Smooth muscle cell (in vitro differentiated cells): ENCODE data around the gene CALHM1. TPM values are rescaled to one million over a fixed set of nuclear protein-coding genes. Genes with fewer than 3 reads are reported as not detected.

Experiments used
- DNase-seq: peaks from one replicate; lab custom pipeline; 2025; ENCODE audit not compliant: unreplicated experiment; lab: John Stamatoyannopoulos, UW
- H2AFZ ChIP-seq: fragments of 200-600 bp; sonication (generic); 2 replicates; pipeline ENCODE4 v1.6.0; 2016; ENCODE audit warnings: antibody characterized with exemption, low read depth, mild to moderate bottlenecking
- H3F3A ChIP-seq: fragments of 200-600 bp; sonication (generic); 2 replicates; pipeline ENCODE4 v1.6.0; 2017; ENCODE audit warnings: antibody characterized with exemption, low read depth
- H3K27ac ChIP-seq: fragments of 200-600 bp; sonication (generic); 2 replicates; pipeline ENCODE4 v1.5.1; 2016; ENCODE audit warnings: low read depth, mild to moderate bottlenecking
- H3K27me3 ChIP-seq: fragments of 200-600 bp; sonication (generic); 2 replicates; pipeline ENCODE4 v1.6.1; 2016; ENCODE audit warnings: low read depth, mild to moderate bottlenecking
- H3K36me3 ChIP-seq: fragments of 200-600 bp; sonication (generic); 2 replicates; pipeline ENCODE4 v1.5.1; 2016; ENCODE audit warnings: low read depth
- H3K4me1 ChIP-seq: fragments of 200-600 bp; sonication (generic); 2 replicates; pipeline ENCODE4 v1.5.1; 2016; ENCODE audit warnings: low read depth
- H3K4me2 ChIP-seq: fragments of 200-600 bp; sonication (generic); 2 replicates; pipeline ENCODE4 v1.6.0; 2016; ENCODE audit warnings: mild to moderate bottlenecking
- H3K4me3 ChIP-seq: fragments of 200-600 bp; sonication (generic); 2 replicates; pipeline ENCODE4 v1.5.1; 2016; ENCODE audit warnings: mild to moderate bottlenecking
- H3K79me2 ChIP-seq: fragments of 200-600 bp; sonication (generic); 2 replicates; pipeline ENCODE4 v1.6.0; 2016; ENCODE audit warnings: low read depth, mild to moderate bottlenecking
- H3K9ac ChIP-seq: fragments of 200-600 bp; sonication (generic); 2 replicates; pipeline ENCODE4 v1.6.0; 2016; ENCODE audit warnings: low read depth
- H3K9me3 ChIP-seq: fragments of 200-600 bp; sonication (generic); replicated peaks from 2 replicates; pipeline ENCODE4 v1.5.1; 2016; ENCODE audit warnings: low read depth
- H4K20me1 ChIP-seq: fragments of 200-600 bp; sonication (generic); 2 replicates; pipeline ENCODE4 v1.6.0; 2016; ENCODE audit warnings: low read depth
- WGBS: methylation state at CpG from one replicate; pipeline ENCODE4 v1.1.7; 2016; ENCODE audit warnings: low lambda C conversion rate; 5-methylcytosine and 5-hydroxymethylcytosine counted together
- polyA plus RNA-seq: library from polyadenylated mRNA; unstranded; fragments of >200 nt; fragmentation: Nextera tagmentation; extraction: Ambion mirVana; gene quantifications from 2 replicates; pipeline ENCODE4 v1.2.1, GENCODE V29; 2016
- total RNA-seq: library from RNA; depleted of rRNA; stranded (reverse); fragments of >200 nt; gene quantifications from 2 replicates; pipeline ENCODE4 v1.2.3, GENCODE V29; 2014
- TF ChIP-seq, protein P1 (sequence below): fragments of 200-600 bp; sonication (generic); IDR thresholded peaks from 2 replicates; pipeline ENCODE4 v1.5.1; 2017; ENCODE audit warnings: borderline replicate concordance, mild to moderate bottlenecking, antibody characterized with exemption; ENCODE audit not compliant: insufficient read depth, poor library complexity, severe bottlenecking

The CALHM1 gene
- total and polyA plus RNA-seq, 2 experiments from 2014 or later = 0.05 TPM; not detected in 1

- Histone ChIP-seq H3K36me3 (no peaks in the 10 kb centered on the region), H3K27me3 (no peaks in the 10 kb centered on the region), H3K4me3 (no peak overlapping the region), H3K27ac (no peak overlapping the region), H3K9me3 (no peaks in the 10 kb centered on the region), H2AFZ (no peak overlapping the region), H3K4me1 (peaks cover 3% of the 10 kb centered on the region), H3K9ac (no peak overlapping the region), H3F3A (no peaks in the 10 kb centered on the region), H3K79me2 (no peaks in the 10 kb centered on the region), H4K20me1 (no peaks in the 10 kb centered on the region), H3K4me2 (no peak overlapping the region)
- 94% methylated on average over 5 of the region's 5 CpGs for WGBS
- TF ChIP-seq, protein P1, sequence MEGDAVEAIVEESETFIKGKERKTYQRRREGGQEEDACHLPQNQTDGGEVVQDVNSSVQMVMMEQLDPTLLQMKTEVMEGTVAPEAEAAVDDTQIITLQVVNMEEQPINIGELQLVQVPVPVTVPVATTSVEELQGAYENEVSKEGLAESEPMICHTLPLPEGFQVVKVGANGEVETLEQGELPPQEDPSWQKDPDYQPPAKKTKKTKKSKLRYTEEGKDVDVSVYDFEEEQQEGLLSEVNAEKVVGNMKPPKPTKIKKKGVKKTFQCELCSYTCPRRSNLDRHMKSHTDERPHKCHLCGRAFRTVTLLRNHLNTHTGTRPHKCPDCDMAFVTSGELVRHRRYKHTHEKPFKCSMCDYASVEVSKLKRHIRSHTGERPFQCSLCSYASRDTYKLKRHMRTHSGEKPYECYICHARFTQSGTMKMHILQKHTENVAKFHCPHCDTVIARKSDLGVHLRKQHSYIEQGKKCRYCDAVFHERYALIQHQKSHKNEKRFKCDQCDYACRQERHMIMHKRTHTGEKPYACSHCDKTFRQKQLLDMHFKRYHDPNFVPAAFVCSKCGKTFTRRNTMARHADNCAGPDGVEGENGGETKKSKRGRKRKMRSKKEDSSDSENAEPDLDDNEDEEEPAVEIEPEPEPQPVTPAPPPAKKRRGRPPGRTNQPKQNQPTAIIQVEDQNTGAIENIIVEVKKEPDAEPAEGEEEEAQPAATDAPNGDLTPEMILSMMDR = no peak
- no peak for DNase-seq
Measured at GRCh38 chr10:103480521-103480920, 21.8 kb upstream of the CALHM1 start.

DNA sequence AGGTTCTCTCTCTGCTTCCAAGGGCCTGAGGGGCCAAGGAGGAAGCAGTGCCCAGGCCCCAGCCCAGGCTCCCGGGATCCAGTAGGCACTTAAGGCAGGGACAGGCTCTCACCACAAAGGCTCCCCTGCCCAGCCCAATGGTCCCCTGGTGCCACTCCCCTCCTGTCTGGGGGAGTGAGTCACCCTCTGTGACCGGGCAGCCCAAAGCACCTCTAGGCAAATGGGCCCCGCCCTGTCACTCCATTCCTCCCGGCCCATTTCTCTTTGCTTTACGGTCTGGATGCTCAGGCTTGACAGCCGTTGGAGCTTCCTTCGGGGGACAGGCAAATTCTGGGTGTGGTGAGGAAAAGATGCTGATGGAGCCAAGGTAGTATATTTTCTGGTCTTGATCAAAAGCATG, 20.4 kb upstream of the CALHM1 start, which contains the start of gene CALHM3:
Gene CALHM3, minus strand, starts transcription at position 106 of the 400 bp plus-strand sequence. CDS start 208 bp downstream, outside the sequence.
- 41% methylated on average over 6 of the region's 7 CpGs for WGBS
- no peak within 1 kb of the TSS for H3K27ac ChIP-seq
- no peak within 1 kb of the TSS for H3K4me3 ChIP-seq
- no peak within 1 kb of the TSS for H3K9ac ChIP-seq
- no peaks in the 10 kb centered on the region for H3K27me3 ChIP-seq
- H4K20me1 ChIP-seq = no peaks in the 10 kb centered on the region
- no peak for DNase-seq
- TF ChIP-seq, protein P1 = no peak
- H3K9me3 ChIP-seq = no peaks in the 10 kb centered on the region
- H3K36me3 ChIP-seq = no peaks in the 10 kb centered on the region
- peaks cover 3% of the 10 kb centered on the region for H3K4me1 ChIP-seq
- no peak within 1 kb of the TSS for H2AFZ ChIP-seq
- H3F3A ChIP-seq = no peaks in the 10 kb centered on the region
- H3K4me2 ChIP-seq = no peak within 1 kb of the TSS
- H3K79me2 ChIP-seq = no peaks in the 10 kb centered on the region

DNA sequence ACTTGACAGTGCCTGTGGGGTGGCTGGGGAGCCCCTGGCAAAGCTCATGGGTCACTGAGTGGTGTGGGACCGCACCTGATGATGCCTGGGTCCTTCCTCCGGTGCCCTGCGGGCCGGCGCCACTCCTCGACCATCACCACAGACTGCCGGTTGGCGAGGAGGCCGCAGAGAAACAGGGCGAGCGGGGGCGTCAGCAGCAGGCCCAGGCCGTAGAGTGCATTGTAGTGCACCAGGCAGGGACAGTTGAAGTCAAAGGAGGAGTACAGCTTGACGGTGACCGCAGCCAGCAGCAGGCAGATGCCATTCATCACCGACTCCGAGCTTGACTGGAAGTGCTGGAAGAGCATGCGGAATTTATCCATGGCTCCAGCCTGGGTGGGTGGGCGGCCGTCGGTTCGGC, 20.0 kb upstream of the CALHM1 start:
- no peaks in the 10 kb centered on the region for H3K9me3 ChIP-seq
- no peaks in the 10 kb centered on the region for H3K36me3 ChIP-seq
- no peak overlapping the region for H3K9ac ChIP-seq
- H3K27ac ChIP-seq = no peak overlapping the region
- no peaks in the 10 kb centered on the region for H3K27me3 ChIP-seq
- no peak for DNase-seq
- H2AFZ ChIP-seq = no peak overlapping the region
- WGBS = 85% methylated on average over 22 of the region's 22 CpGs
- H3K4me2 ChIP-seq = no peak overlapping the region
- H3F3A ChIP-seq = no peaks in the 10 kb centered on the region
- no peaks in the 10 kb centered on the region for H4K20me1 ChIP-seq
- no peaks in the 10 kb centered on the region for H3K79me2 ChIP-seq
- no peak overlapping the region for H3K4me3 ChIP-seq
- H3K4me1 ChIP-seq = peaks cover 3% of the 10 kb centered on the region
- TF ChIP-seq, protein P1 = no peak

DNA sequence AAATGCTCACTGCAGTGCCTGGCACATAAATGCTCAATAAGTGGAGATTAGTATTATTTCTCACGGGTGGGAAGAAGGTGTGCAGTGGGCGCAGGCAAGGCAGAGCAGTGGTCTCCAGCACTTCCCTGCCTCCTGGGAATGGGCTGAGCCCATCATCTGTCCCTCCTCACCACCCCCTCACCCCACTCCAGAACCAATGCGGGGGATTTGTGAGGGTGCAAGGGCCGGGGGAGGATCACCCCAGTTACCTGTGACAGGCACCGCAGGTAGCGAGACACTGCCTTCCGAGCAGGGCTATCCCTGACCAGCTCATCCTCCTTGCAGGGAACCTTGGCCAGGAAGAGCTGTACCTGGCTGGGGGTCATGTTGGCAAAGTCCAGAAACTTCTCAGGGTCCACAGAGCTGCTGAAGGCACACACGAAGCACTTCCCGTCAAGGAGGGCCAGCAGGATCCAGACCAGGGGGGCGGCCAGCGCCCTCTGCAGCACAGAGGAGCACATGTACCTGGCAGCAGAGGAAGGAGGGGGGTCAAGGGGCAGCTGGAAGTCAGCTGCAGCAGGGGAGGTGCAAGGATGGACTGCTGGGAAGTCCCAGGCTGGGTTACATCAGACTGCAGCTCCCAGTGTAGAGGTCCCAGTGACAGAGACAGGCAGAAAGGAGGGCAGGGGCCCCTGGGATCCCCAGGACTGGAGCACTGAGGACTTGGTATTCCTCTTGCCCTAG, 17.5 kb upstream of the CALHM1 start:
- no peaks in the 10 kb centered on the region for H4K20me1 ChIP-seq
- no peak overlapping the region for H3K9ac ChIP-seq
- 65% methylated on average over 11 of the region's 11 CpGs for WGBS
- H3K4me3 ChIP-seq = no peak overlapping the region
- no peaks in the 10 kb centered on the region for H3K79me2 ChIP-seq
- no peaks in the 10 kb centered on the region for H3F3A ChIP-seq
- no peaks in the 10 kb centered on the region for H3K9me3 ChIP-seq
- H3K36me3 ChIP-seq = no peaks in the 10 kb centered on the region
- no peak overlapping the region for H3K27ac ChIP-seq
- TF ChIP-seq, protein P1 = no peak
- H3K4me1 ChIP-seq = peaks cover 4% of the 10 kb centered on the region
- no peak overlapping the region for H2AFZ ChIP-seq
- no peak for DNase-seq
- H3K27me3 ChIP-seq = no peaks in the 10 kb centered on the region
- no peak overlapping the region for H3K4me2 ChIP-seq
